Activated CD4-positive, alpha-beta memory T cell treated with anti-CD3 and anti-CD28 coated beads for 36 hours (primary cell): Measurements from ENCODE around the gene FCN3. TPM values are rescaled to one million over a fixed set of nuclear protein-coding genes. Genes with fewer than 3 reads are reported as not detected.
A peak's percentile ranks its signal among the peaks of the same experiment; 100 is the strongest.

Experiments
- CTCF ChIA-PET: fragments of 350-600 bp; sonication (Branson Sonifier 250); formaldehyde crosslinking; loops from one replicate; lab custom pipeline; 2021; ENCODE audit warnings: antibody characterized with exemption, inconsistent platforms; lab: Charles Lee
- POLR2A ChIA-PET: fragments of 350-600 bp; sonication (Branson Sonifier 250); formaldehyde crosslinking; loops from one replicate; lab custom pipeline; 2021; ENCODE audit warnings: antibody characterized with exemption; lab: Charles Lee
- DNase-seq: peaks from one replicate; pipeline ENCODE4 v3.0.0-alpha.2; 2020
- H3K27ac Mint-ChIP-seq: one replicate; pipeline ENCODE4 v1.8.0; 2021; ENCODE audit warnings: mixed read lengths
- H3K27me3 Mint-ChIP-seq: one replicate; pipeline ENCODE4 v1.8.0; 2021; ENCODE audit warnings: mixed read lengths
- H3K36me3 Mint-ChIP-seq: one replicate; pipeline ENCODE4 v1.8.0; 2021; ENCODE audit warnings: mixed read lengths
- H3K4me1 Mint-ChIP-seq: one replicate; pipeline ENCODE4 v1.8.0; 2021; ENCODE audit warnings: low read depth, mixed read lengths
- H3K4me3 Mint-ChIP-seq: one replicate; pipeline ENCODE4 v1.8.0; 2021; ENCODE audit warnings: mild to moderate bottlenecking, mixed read lengths
- H3K9me3 Mint-ChIP-seq: one replicate; pipeline ENCODE4 v1.8.0; 2021; ENCODE audit warnings: mixed read lengths
- intact Hi-C: fragments of 100-400 bp; cut with micrococcal nuclease; formaldehyde crosslinking; loops from one replicate; pipeline ENCODE4 v1.15.1; 2023
- total RNA-seq, 2 experiments: library from RNA; stranded (reverse); gene quantifications; one replicate each; pipeline ENCODE4 v1.2.3, GENCODE V29; 2021

Gene FCN3
- total RNA-seq, 2 experiments from 2014 or later = not detected

GRCh38 chr1:27398405-27399149, 24.0 kb upstream of the FCN3 start:
- CTCF ChIA-PET = interaction anchor here (1.0 to 7.7 kb wide), 7 partner anchors 11 to 354 kb away, joined by 3 to 257 read pairs (median 4); partner anchors contain the start of gene AHDC1
- no peaks in the 10 kb centered on the region for H3K36me3 Mint-ChIP-seq
- no peak for DNase-seq
- no peaks in the 10 kb centered on the region for H3K27me3 Mint-ChIP-seq
- intact Hi-C loops = loop anchor here (10.0 kb wide), 1 partner anchor 304 kb away; no protein-coding TSS in a partner anchor
- no peaks in the 10 kb centered on the region for H3K9me3 Mint-ChIP-seq
- H3K27ac Mint-ChIP-seq = no peak overlapping the region
- no peak overlapping the region for H3K4me3 Mint-ChIP-seq
- POLR2A ChIA-PET = interaction anchor here (1.6 kb wide), 1 partner anchor 125 kb away, joined by 5 read pairs; no protein-coding TSS in a partner anchor
- H3K4me1 Mint-ChIP-seq = peaks cover 6% of the 10 kb centered on the region

- Mint-ChIP-seq H3K27ac (no peak overlapping the region), H3K9me3 (no peaks in the 10 kb centered on the region)
- intact Hi-C loops = loop anchor here (10.0 kb wide), 1 partner anchor 303 kb away; no protein-coding TSS in a partner anchor
Observed at GRCh38 chr1:27397749-27398148, 23.1 kb upstream of the FCN3 start.

GRCh38 chr1:27397110-27397509, 22.5 kb upstream of the FCN3 start:
- POLR2A ChIA-PET = no interaction called here

More at GRCh38 chr1:27397749-27398148, 23.1 kb upstream of the FCN3 start:
- Mint-ChIP-seq H3K36me3 (no peaks in the 10 kb centered on the region), H3K4me3 (no peak overlapping the region), H3K27me3 (no peaks in the 10 kb centered on the region), H3K4me1 (peaks cover 4% of the 10 kb centered on the region)
- ChIA-PET CTCF (interaction anchor here (1.0 to 7.7 kb wide), 9 partner anchors 10 to 353 kb away, joined by 3 to 257 read pairs (median 5); partner anchors contain the start of gene AHDC1), POLR2A (interaction anchor here (1.6 kb wide), 1 partner anchor 126 kb away, joined by 5 read pairs; no protein-coding TSS in a partner anchor)
- no peak for DNase-seq

DNA sequence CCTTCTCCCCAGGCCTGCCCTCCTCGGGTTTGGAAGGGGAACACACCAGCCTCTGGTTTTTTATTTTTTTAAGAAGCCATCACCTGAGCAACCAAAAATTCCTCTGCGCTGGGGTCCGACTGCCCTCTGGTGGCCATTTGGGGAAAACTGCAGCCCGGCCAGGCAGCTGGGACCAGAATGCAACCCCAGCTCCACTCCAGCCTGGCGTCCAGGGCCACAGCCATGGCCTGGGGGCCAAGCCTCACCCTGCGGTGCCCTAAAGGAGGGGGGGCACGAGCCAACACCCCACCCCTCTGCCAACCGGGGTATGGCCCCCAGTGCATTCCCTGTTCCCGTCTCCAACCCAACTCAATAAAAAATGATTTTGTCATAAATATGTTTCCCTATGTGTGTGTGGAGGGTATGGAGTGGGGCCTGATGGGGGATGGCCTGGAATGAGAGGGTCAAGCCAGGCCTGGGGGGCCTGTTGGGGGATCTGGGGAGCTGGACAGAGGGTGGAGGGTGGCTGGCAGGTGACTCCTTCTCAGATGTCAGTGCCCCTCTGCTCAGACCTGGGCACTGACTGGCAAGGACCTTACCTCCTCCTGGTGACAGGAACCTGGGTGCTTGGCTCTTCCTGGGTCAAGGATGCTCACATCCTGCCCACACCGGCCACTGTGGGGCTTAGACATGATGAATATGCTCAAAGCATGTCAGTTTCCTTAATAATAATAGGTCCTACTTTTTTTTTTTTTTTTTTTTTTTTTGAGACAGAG, 21.0 kb upstream of the FCN3 start:
- ChIA-PET CTCF (interaction anchor here (0.5 to 7.7 kb wide), 43 partner anchors 8 to 1363 kb away, joined by 3 to 257 read pairs (median 4); partner anchors contain the start of genes AHDC1, CD164L2, MAP3K6 and SYTL1), POLR2A (interaction anchor here (0.7 to 1.2 kb wide), 2 partner anchors 94 to 246 kb away, joined by 3 to 4 read pairs; no protein-coding TSS in a partner anchor)
- Mint-ChIP-seq H3K27me3 (no peaks in the 10 kb centered on the region), H3K9me3 (no peaks in the 10 kb centered on the region), H3K36me3 (no peaks in the 10 kb centered on the region), H3K4me3 (no peak overlapping the region), H3K4me1 (peaks cover 13% of the 10 kb centered on the region), H3K27ac (no peak overlapping the region)
- DNase-seq = peak; percentile 89
- intact Hi-C loops = loop anchor here (10.0 kb wide), 1 partner anchor 301 kb away; no protein-coding TSS in a partner anchor

More at GRCh38 chr1:27397110-27397509, 22.5 kb upstream of the FCN3 start:
- Mint-ChIP-seq H3K4me1 (peaks cover 6% of the 10 kb centered on the region), H3K4me3 (no peak overlapping the region), H3K36me3 (no peaks in the 10 kb centered on the region), H3K27ac (no peak overlapping the region), H3K9me3 (no peaks in the 10 kb centered on the region), H3K27me3 (no peaks in the 10 kb centered on the region)
- no peak for DNase-seq
- intact Hi-C loops = loop anchor here (10.0 kb wide), 1 partner anchor 302 kb away; no protein-coding TSS in a partner anchor
- CTCF ChIA-PET = interaction anchor here (0.7 to 7.7 kb wide), 10 partner anchors 9 to 352 kb away, joined by 3 to 257 read pairs (median 4); partner anchors contain the start of gene AHDC1

GRCh38 chr1:27394925-27395324, 20.3 kb upstream of the FCN3 start:
- ChIA-PET POLR2A (interaction anchor here (1.2 kb wide), 1 partner anchor 246 kb away, joined by 3 read pairs; no protein-coding TSS in a partner anchor), CTCF (interaction anchor here (0.5 to 7.7 kb wide), 42 partner anchors 8 to 401 kb away, joined by 3 to 257 read pairs (median 4); partner anchors contain the start of genes AHDC1, MAP3K6, SYTL1 and TRNP1)
- intact Hi-C loops = loop anchor here (10.0 kb wide), 1 partner anchor 300 kb away; no protein-coding TSS in a partner anchor
- Mint-ChIP-seq H3K27ac (no peak overlapping the region), H3K4me1 (peaks cover 13% of the 10 kb centered on the region), H3K36me3 (no peaks in the 10 kb centered on the region), H3K27me3 (no peaks in the 10 kb centered on the region), H3K4me3 (no peak overlapping the region), H3K9me3 (no peaks in the 10 kb centered on the region)
- DNase-seq = no peak

DNA sequence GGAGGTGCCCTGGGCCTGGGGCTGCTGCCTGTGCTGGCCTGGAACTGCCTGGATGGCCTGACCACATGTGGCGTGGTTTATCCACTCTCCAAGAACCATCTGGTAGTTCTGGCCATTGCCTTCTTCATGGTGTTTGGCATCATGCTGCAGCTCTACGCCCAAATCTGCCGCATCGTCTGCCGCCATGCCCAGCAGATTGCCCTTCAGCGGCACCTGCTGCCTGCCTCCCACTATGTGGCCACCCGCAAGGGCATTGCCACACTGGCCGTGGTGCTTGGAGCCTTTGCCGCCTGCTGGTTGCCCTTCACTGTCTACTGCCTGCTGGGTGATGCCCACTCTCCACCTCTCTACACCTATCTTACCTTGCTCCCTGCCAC, 19.6 kb upstream of the FCN3 start:
- no peak for DNase-seq
- Mint-ChIP-seq H3K36me3 (no peaks in the 10 kb centered on the region), H3K4me3 (no peak overlapping the region), H3K27ac (no peak overlapping the region), H3K27me3 (no peaks in the 10 kb centered on the region), H3K4me1 (peaks cover 13% of the 10 kb centered on the region), H3K9me3 (no peaks in the 10 kb centered on the region)
- intact Hi-C loops = loop anchor here (10.0 kb wide), 1 partner anchor 299 kb away; no protein-coding TSS in a partner anchor
- CTCF ChIA-PET = interaction anchor here (0.7 to 7.7 kb wide), 30 partner anchors 8 to 348 kb away, joined by 3 to 257 read pairs (median 5); partner anchors contain the start of genes AHDC1, MAP3K6, SYTL1 and WASF2
- POLR2A ChIA-PET = interaction anchor here (1.2 kb wide), 1 partner anchor 247 kb away, joined by 3 read pairs; no protein-coding TSS in a partner anchor

DNA sequence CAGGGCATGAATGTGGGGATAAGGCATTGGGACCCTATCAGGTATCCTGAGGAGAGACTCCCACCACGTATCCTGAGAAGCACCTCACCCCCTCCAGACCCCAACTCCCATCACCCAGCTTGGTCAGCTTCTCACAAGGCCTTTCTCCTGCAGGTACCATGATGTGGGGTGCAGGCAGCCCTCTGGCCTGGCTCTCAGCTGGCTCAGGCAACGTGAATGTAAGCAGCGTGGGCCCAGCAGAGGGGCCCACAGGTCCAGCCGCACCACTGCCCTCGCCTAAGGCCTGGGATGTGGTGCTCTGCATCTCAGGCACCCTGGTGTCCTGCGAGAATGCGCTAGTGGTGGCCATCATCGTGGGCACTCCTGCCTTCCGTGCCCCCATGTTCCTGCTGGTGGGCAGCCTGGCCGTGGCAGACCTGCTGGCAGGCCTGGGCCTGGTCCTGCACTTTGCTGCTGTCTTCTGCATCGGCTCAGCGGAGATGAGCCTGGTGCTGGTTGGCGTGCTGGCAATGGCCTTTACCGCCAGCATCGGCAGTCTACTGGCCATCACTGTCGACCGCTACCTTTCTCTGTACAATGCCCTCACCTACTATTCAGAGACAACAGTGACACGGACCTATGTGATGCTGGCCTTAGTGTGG, 19.1 kb upstream of the FCN3 start:
- intact Hi-C loops = loop anchor here (2.0 to 10.0 kb wide), 4 partner anchors 61 to 299 kb away; partner anchors contain the start of gene AHDC1
- no peaks in the 10 kb centered on the region for H3K9me3 Mint-ChIP-seq
- peak overlapping the region; percentile 78 for H3K4me3 Mint-ChIP-seq

DNA sequence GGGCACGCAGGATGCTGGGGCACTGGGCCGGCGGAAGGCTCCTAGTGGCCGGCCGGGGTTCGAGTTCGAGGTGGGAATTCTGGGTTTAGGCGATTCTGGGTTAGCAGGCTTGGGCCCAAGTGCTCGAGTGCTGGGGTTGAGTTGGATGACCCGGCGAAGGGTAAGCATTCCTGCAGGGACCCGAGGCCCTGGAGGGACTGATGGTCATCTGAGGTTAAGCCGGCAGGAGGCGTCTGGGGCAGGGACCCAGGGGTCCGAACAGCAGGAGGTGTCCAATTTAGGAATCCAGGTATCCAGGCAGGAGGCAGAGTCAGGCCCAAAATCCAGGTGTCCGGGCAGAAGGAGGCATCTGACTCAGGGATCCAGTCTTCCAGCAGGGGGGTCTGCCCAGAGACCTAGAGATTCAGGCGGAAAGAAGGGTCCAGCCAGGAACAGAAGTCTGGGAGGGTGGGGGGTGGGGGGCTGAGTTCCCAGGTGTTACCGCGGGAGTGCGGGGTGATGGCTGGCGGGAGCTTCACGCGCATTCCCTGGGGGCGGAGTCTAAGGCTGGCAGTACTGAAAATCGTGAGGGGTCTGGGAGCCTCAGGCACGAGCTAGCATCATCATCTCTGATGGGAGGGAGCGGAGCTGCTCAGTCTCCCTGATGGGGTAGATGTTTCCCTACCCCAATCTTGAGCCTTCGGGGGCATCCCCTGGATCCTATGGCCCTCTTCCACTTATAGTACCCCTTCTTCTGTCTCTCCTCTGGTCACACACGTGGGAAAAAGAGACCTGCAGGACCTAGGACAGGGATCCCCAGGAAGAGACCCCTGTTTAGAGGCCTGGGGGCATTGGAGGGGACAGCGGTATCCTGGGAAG, 18.4 kb upstream of the FCN3 start:
- intact Hi-C loops = loop anchor here (1.0 to 10.0 kb wide), 6 partner anchors 28 to 298 kb away; partner anchors contain the start of gene AHDC1
- ChIA-PET POLR2A (no interaction called here), CTCF (interaction anchor here (0.7 to 7.7 kb wide), 3 partner anchors 27 to 93 kb away, joined by 3 to 257 read pairs (median 4); no protein-coding TSS in a partner anchor)
- no peak for DNase-seq
- Mint-ChIP-seq H3K4me1 (peaks cover 13% of the 10 kb centered on the region), H3K9me3 (no peaks in the 10 kb centered on the region), H3K36me3 (no peaks in the 10 kb centered on the region), H3K27ac (no peak overlapping the region), H3K4me3 (peak overlapping the region; percentile 78), H3K27me3 (no peaks in the 10 kb centered on the region)

More for the DNA sequence above, 19.1 kb upstream of the FCN3 start:
- POLR2A ChIA-PET = interaction anchor here (1.2 kb wide), 1 partner anchor 248 kb away, joined by 3 read pairs; no protein-coding TSS in a partner anchor
- Mint-ChIP-seq H3K36me3 (no peaks in the 10 kb centered on the region), H3K27ac (no peak overlapping the region), H3K27me3 (no peaks in the 10 kb centered on the region), H3K4me1 (peaks cover 13% of the 10 kb centered on the region)
- no peak for DNase-seq
- CTCF ChIA-PET = interaction anchor here (0.7 to 7.7 kb wide), 10 partner anchors 27 to 348 kb away, joined by 3 to 257 read pairs (median 9); partner anchors contain the start of genes AHDC1 and SYTL1

DNA sequence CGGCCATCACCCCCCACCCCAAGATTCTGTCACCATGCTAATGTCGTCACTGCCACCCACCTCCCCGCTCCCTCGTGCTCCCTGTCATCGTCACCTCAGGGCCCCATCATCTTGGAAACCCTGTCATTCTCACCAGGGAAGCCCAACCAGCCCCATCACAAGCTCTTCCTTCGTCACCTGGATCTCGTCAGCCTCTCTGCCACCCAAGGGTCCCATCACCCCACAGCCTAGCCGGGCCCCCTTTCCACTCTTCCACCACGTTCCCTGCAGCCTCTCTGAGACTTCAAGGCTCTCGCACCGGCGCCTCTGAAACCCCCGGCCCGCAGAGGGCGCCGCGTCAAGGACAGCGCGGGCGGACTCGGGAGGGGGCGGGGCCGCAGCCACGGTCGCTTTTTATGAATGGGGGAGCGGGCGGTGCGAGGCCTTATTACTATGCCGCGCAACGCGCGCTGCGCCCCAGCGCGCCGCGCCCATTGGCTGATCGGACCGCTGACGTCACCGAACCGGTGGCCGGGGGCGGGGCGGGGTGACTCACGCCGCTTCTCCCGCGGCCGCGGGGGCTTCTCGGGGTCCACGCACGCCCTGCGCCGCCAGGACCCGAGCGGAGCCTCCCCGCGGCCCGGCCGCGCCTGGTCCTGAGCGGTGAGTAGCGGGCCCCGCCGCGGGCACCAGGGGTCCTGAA, 17.6 kb upstream of the FCN3 start, which contains the start of gene GPR3:
GPR3 (plus strand) TSS at position 527 of the 682 bp plus-strand sequence. CDS start 1,177 bp downstream, outside the sequence.
- Mint-ChIP-seq H3K27ac (peak within 1 kb of the TSS; percentile 63), H3K27me3 (no peaks in the 10 kb centered on the region), H3K4me1 (peaks cover 13% of the 10 kb centered on the region), H3K9me3 (no peaks in the 10 kb centered on the region), H3K36me3 (no peaks in the 10 kb centered on the region), H3K4me3 (peak within 1 kb of the TSS; percentile 78)
- CTCF ChIA-PET = interaction anchor here (1.1 to 6.3 kb wide), 6 partner anchors 34 to 271 kb away, joined by 3 to 70 read pairs (median 28); partner anchors contain the start of gene AHDC1
- POLR2A ChIA-PET = no interaction called here
- DNase-seq = peak; percentile 96
- intact Hi-C loops = loop anchor here (1.0 to 10.0 kb wide), 6 partner anchors 27 to 297 kb away; partner anchors contain the start of gene AHDC1
